GM06990 (cell line): ENCODE measurements around the gene MYOM3.

Experiments used
- DNase-seq: peaks from one replicate; pipeline ENCODE4 v3.0.0-alpha.2; 2011; ENCODE audit not compliant: insufficient read length; ENCODE audit errors: extremely low read depth
- H3K27me3 ChIP-seq: replicated peaks from 2 replicates; pipeline ENCODE4 v1.6.0; 2011; ENCODE audit warnings: low read length; ENCODE audit not compliant: control insufficient read depth, insufficient read depth
- H3K36me3 ChIP-seq: 2 replicates; pipeline ENCODE4 v1.5.1; 2011; ENCODE audit warnings: low read length; ENCODE audit not compliant: control insufficient read depth, insufficient read depth
- H3K4me3 ChIP-seq: replicated peaks from 2 replicates; pipeline ENCODE4 v1.5.1; 2011; ENCODE audit warnings: low read depth, mild to moderate bottlenecking, control low read depth, low read length
- CTCF ChIP-seq: IDR thresholded peaks from 2 replicates; pipeline ENCODE4 v1.5.1; 2011; ENCODE audit warnings: low read length, control low read depth, mild to moderate bottlenecking, inconsistent platforms; ENCODE audit not compliant: insufficient read depth, poor library complexity, severe bottlenecking

Gene MYOM3

GRCh38 chr1:24096739-24097103, 15.2 kb downstream of the MYOM3 start:
- Histone ChIP-seq H3K36me3 (no peaks in the 10 kb centered on the region), H3K27me3 (peaks cover 2% of the 10 kb centered on the region), H3K4me3 (no peak overlapping the region)
- DNase-seq, result no peak
- no peak for TF ChIP-seq CTCF

GRCh38 chr1:24096009-24096738, 15.8 kb downstream of the MYOM3 start:
- no peak for TF ChIP-seq CTCF
- DNase-seq, result no peak
- no peak overlapping the region for H3K4me3 ChIP-seq
- H3K27me3 ChIP-seq, result peaks cover 3% of the 10 kb centered on the region
- no peaks in the 10 kb centered on the region for H3K36me3 ChIP-seq

- DNase-seq, result no peak
- H3K36me3 ChIP-seq, result no peaks in the 10 kb centered on the region
- H3K27me3 ChIP-seq, result peaks cover 3% of the 10 kb centered on the region
- TF ChIP-seq CTCF, result no peak
- H3K4me3 ChIP-seq, result no peak overlapping the region
Observed at GRCh38 chr1:24095140-24095859, 16.6 kb downstream of the MYOM3 start.

- H3K4me3 ChIP-seq, result no peak overlapping the region
- no peak for TF ChIP-seq CTCF
- no peaks in the 10 kb centered on the region for H3K36me3 ChIP-seq
- no peak for DNase-seq
- peaks cover 3% of the 10 kb centered on the region for H3K27me3 ChIP-seq
Observed at GRCh38 chr1:24094554-24094953, 17.4 kb downstream of the MYOM3 start.

GRCh38 chr1:24093732-24094131, 18.2 kb downstream of the MYOM3 start:
- no peak for DNase-seq

More at GRCh38 chr1:24093732-24094131, 18.2 kb downstream of the MYOM3 start:
- Histone ChIP-seq H3K4me3 (no peak overlapping the region), H3K27me3 (peaks cover 3% of the 10 kb centered on the region), H3K36me3 (no peaks in the 10 kb centered on the region)
- TF ChIP-seq CTCF, result no peak
